OCI-LY3 (cell line): ENCODE measurements around the gene MUC2.

Experiments used
- EZH2phosphoT487 ChIP-seq: fragments of 200-600 bp; shearing (Covaris generic); IDR thresholded peaks from 2 replicates; pipeline ENCODE4 v1.6.1; 2018; ENCODE audit warnings: antibody characterized with exemption, mixed run types, low read depth
- TF ChIP-seq, protein P1 (sequence below): fragments of 200-600, 300-600 bp; sonication (generic); IDR thresholded peaks from 2 replicates; pipeline ENCODE4 v1.5.1; 2014; ENCODE audit warnings: antibody characterized with exemption, low read length, low read depth

GRCh38 chr11:1102996-1103395 is 28.3 kb downstream of the MUC2 start:
- TF ChIP-seq, protein P1, sequence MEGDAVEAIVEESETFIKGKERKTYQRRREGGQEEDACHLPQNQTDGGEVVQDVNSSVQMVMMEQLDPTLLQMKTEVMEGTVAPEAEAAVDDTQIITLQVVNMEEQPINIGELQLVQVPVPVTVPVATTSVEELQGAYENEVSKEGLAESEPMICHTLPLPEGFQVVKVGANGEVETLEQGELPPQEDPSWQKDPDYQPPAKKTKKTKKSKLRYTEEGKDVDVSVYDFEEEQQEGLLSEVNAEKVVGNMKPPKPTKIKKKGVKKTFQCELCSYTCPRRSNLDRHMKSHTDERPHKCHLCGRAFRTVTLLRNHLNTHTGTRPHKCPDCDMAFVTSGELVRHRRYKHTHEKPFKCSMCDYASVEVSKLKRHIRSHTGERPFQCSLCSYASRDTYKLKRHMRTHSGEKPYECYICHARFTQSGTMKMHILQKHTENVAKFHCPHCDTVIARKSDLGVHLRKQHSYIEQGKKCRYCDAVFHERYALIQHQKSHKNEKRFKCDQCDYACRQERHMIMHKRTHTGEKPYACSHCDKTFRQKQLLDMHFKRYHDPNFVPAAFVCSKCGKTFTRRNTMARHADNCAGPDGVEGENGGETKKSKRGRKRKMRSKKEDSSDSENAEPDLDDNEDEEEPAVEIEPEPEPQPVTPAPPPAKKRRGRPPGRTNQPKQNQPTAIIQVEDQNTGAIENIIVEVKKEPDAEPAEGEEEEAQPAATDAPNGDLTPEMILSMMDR, result no peak
- TF ChIP-seq EZH2phosphoT487, result no peak
